ENCODE results near the gene DEGS2.
"Not testable (repeated sequence)": the region's sequence is repeated elsewhere in the genome, so short reads cannot be mapped to it uniquely, and the experiment has no call there.

Gene DEGS2

DNA sequence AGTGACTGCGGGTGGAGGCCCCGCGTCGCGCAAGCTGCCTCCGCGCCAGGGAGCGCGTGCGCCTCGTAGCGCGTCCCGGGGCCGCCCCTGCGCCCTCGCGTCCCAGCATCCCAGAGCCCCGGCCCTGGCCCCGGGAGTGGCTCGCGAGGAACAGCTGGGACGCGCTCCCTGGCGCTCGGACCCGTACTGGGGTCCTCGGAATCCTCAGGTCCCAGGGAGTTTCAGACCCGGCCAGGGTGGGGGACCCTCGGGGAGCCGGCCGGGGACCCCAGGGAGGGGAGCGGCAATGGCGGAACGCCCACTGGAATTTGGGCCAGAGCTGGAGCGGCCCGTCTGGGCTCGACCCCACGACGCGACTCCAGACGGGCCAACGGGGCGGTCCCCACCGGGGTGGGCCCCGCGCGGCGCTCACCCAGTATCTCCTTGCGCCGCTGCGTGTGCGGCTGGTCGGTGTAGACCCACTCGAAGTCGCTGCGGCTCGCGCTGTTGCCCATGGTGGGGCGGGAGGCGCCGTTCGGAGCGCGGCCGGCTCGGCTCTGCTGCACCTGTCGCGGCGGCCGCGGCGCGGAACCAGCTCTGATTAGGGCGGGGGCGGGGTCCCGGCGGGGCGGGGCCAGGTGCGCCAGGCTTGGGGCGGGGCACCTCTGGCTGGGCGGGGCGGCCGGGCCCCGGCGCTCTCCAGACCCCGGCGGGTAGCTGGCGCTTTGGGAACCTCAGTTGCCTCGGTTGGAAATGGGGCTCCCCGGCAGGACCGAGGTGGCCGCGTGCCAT lies at the start of gene DEGS2:
Gene DEGS2, minus strand, starts transcription at position 552 of the 771 bp plus-strand sequence. Its CDS starts 58 bp downstream, at position 494.
- DNase-seq: peak; percentile 65

DNA sequence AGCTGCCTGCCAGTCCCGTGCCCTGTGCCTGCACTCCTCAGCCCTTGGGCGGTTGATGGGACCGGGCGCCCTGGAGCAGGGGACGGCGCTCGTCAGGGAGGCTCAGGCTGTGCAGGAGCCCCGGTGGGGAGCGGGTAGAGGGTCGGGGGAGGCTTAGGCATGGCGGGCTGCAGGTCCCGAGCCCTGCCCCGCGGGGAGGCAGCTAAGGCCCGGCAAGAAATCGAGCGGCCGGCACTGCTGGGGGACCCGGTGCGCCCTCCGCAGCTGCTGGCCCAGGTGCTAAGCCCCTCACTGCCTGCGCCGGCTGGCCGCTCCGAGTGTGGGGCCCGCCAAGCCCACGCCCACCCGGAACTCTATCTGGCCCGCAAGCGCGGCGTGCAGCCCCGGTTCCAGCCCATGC lies 48.7 kb upstream of the DEGS2 start:
- DNase-seq: not testable (repeated sequence)

DNA sequence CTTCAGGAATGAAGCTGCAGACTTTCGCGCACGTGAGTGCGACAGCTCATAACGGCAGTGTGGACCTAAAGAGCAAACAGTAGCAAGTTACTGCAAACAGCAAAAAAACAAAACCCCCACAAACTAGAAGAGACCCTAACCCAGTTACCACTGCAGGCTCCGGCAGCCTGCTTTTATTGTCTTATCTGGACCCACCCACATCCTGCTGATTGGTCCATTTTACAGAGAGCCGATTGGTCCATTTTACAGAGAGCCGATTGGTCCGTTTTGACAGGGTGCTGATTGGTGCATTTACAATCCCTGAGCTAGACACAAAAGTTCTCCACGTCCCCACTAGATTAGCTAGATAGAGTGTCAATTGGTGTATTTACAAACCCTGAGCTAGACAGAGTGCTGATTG lies 48.1 kb upstream of the DEGS2 start:
- not testable (repeated sequence) for DNase-seq

DNA sequence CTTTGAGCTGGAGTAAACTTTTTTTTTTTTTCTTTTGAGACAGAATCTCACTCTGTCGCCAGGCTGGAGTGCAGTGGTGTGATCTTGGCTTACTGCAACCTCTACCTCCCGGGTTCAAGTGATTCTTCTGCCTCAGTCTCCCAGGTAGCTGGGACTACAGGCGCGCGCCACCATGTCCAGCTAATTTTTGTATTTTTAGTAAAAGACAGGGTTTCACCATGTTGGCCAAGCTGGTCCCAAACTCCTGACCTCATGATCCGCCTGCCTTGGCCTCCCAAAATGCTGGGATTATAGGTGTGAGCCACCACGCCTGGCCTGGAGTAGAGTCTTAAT lies 45.4 kb upstream of the DEGS2 start:
- DNase-seq: not testable (repeated sequence)

DNA sequence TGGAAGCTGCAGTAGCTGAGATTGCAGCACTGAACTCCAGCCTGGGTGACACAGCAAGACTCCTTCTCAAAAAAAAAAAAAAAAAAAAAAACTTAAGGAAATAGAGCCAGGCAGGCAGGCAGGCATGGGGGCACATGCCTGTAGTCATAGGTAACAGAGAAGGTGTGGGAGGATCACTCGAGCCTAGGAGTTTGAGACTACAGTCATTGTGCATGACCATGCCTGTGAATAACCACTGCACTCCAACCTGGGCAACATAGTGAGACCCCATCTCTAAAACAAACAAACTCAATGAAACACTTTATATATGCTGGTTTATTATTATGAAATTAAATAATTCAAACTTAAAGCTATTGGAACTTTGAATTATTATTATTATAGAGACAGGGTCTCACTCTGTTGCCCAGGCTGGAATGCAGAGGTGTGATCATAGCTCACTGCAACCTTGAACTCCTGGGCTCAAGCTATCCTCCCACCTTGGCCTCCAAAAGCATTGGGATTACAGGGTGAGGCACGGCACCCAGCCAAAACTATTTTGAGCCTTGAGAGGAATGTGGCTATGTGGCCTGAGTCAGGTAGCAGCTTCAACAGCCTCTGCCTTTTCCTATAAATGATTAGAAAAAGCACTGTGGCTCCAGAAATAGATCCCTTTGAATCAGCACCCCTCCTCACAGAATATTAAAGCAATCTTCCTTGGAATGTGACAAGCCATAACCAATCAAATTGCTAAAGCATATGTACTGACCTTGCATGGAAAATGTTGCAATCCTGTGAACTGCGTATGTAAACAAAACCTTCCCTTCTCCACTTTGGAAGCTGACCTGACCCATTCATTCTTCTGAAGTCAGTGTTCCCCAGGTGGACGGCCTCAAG lies 44.8 kb upstream of the DEGS2 start:
- DNase-seq: no peak

DNA sequence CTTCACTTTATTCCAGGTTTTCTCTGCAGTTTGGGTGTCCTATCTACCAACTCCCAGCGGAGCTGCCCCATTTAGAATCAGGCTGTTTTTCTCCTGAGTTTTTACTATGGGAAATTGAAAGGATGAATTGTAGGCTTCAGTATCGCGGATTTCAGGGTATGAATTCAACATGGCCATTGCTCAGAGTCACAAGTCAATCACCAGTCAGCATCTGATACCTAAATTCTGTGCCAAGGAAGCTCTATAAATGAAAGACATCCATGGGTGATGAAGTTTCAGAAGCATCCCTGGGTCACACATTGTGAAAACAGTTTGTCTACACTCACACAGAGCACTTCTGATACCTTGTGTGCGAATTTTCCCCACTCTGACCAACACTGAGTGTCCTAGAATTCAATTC lies 43.7 kb upstream of the DEGS2 start:
- no peak for DNase-seq

DNA sequence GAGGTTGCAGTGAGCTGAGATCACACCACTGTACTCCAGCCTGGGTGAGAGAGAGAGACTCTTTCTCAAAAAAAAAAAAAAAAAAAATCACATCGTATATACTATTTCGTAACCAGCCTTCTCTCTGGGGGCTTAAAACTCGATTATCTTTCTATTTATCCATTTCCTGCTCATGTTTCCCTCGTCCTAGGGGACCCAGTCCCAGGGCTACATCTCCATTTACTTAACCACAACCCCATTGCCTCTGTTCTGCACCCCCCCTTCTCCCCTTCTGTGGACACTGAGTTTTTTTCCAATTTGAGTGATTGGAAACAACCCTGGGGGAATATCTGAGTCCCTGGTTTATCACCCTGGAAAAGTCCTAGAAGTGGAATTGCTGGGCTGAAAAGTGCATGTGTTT lies 43.3 kb upstream of the DEGS2 start:
- no peak for DNase-seq

DNA sequence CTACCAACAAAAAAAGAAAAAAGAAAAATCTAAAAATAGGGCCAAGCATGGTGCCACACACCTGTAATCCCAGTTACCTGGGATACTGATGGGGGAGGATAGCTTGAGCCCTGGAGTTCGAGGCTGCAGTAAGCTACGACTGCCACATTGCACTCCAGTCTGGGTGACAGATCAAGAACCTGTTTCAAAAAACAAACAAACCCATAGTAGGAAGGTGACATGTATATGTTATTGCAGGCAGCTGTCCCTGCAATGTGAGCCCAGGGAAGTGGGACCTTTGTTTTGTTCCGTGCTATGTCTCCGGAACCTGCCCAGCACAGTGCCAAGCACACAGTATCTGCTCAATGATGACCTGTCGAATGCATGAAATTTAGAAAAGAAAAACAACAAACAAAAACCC lies 42.3 kb upstream of the DEGS2 start:
- no peak for DNase-seq

DNA sequence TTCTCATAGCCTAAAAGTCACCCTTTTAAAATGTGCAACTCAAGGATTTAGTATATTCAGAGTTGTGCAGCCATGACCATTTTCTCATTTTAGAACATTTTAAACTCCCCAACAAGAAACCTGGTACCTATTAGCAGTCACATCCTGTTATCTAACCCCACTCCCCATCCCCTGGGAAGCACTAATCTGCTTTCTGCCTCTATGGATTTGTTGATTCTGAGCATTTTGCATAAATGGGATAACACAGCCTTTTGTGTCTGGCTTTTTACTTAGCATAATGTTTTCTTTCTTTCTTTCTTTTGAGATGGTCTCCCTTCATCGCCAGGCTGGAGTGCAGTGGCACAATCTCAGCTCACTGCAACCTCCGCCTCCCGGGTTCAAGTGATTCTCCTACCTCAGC lies 40.9 kb upstream of the DEGS2 start:
- DNase-seq: no peak

DNA sequence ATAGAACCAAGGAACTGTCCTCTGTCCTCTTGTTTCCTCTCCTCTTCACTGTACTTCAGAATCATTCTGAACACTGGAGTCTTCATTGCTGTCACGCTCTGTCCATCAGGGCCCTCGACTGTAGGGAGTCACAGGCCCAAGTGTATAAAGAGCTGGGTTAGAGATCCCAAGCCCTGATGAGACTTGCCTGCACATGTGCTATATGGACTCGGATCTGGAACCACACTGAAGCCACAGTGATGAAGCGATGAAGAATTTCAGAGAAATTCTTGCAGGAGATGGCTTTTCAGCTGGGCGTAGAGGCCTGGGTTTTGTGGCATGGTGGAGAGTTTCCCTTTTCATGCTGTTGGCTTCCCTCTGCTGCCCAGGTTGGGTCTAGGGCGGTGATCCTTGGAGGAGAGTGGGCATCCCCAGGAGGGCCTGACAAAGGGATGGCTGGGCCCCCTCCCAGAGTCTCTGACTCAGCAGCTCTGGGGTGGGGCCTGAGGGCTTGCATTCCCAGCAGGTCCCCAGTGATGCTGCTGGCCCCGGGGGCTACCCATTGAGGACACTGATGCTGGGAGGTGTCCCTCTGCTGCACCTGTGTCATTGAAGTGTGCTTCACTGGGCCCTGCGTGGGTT lies 39.9 kb upstream of the DEGS2 start:
- DNase-seq: no peak

DNA sequence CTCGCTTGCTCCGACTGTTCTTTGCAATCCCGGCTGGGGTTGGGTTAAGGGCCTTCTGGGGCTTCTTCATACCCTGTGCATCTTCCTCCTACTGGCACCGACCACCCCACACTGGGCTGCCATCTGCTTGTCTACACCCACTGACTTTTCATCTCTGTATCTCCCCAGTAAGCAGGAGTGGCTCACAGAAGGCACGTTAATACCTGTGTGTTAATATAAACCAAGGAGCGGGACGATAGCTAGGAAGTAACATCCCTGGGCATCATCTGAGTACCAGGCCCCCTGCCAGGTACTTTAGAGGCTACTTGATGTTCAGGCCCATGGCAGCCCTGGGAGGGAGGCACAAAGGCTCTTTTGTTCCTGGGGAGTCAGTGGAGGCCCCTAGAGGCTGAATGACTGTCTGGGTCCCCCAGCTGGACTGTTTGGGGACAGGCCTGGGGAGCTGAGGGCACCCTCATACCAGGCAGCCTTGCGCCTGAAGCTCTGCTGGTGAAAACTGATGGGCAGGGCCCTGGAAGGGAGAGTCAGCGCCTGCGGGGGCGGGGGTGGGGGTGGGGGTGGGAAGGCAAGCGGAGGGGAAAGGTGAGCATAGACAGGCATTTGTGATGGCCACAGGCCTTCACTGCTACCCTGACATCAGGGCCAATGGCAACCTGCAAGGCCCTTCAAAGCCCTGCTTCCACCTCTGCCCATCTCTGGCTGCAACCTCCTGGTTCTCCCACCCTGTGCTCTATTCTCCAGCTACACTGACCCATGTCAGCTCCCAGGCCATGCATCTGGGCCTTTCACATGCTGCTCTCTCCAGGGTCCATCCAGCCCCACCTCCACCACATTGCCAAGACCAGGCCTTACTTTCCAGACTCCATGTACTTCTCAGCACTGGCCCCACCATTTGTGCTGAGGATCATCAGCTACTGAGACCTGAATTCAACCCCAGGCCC lies 34.2 kb upstream of the DEGS2 start:
- DNase-seq: peak; percentile 10

DNA sequence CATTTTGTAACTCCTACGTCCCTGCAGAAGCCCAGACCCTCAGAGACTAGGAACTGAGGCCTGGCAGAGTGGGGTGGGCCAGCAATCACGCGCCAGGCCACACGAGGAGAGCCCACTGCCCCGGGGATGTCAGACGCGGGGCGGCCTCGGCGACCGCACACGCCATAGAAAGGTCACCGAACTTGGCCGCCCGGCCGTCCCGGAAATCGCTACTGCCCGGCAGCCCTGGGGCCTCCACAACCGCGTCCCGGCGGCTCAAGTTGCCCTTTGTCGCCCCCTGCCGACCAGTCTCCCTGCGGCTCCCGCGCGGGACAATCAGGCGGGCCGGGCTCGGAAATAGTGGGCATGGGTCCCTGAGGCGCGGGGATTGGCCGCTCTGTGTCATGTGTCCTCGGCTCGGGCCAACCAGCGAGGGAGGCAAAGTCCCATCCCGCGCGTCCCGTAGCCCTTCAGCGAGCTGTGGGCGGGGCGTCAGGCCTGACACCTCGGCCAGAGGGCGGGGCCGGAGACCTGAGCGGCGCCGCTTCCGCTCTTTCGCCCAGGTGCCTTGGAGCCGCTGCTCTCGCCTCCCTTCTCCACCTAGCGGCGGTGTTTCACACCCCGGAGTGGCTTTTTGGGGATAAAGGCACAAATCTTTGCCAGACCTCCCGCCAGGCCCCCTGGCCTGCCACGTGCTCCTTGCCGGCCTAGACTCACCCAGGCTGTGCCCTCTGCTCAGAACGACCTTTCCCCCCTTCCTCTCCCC lies 33.4 kb upstream of the DEGS2 start:
- peak; percentile 100 for DNase-seq

DNA sequence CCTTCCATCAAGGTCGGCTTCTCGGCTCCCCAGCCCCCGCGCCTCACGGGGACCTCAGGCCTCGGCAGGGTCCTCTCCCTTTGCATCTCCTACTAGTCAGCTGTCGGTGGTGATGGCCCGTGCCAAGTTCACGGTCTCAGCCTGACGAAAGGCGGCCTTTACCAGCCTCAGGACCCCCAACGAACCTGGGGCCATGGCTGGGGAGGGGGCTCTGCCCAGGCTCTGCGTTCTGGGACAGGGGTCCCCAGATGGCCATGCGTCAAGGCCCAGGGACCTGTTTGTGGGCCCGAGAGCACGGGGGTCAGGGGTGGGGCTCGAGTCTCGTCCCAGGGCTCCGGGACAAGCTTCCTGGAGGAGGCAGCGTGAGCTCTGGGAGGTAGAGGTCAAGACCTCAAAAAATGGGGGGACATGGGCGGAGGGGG lies 32.8 kb upstream of the DEGS2 start:
- DNase-seq: no peak

DNA sequence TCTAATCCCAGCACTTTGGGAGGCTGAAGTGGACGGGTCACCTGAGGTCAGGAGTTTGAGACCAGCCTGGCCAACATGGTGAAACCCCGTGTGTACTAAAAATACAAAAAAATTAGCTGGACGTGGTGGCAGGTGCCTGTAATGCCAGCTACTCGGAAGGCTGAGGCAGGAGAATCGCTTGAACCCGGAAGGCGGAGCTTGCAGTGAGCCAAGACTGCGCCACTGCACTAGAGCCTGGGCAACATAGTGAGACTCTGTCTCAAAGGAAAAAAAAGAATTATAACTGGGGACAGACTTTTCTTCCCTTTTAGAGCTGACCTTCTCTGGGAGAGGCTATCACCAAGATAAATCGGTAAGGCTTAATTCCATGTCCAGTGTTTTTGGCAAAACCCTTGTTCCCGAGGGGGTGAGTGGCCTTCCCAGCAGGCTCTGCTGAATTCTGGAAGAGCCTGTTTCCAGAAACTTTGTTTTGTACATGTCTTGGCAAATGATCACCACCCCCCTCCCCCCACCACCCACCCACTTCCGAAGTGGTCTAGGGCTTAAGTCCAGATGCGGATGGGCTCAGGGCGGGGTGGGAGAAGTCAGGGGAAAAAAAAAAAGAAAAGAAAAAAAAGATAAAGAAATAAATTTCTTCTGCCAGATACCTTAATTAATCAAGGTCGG lies 32.3 kb upstream of the DEGS2 start:
- DNase-seq: no peak

DNA sequence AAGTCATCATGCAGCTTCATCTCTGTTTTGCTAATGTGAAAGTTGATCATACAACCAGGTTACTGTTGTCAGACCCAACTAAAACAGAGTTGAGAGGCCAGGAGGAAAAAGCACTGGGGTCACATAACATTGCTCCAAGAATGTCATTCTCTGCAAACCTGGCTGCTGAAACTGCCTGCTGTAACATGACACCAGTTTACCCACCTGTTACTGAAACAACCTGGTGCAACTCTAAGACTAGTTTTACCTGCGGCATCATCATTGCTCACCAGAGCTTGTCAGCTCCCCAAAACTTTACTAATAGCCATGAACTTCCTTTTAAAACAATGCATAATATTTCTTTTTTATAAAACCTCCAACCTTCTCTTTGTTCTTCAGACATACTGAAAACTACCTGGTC lies 30.7 kb upstream of the DEGS2 start:
- DNase-seq: no peak

DNA sequence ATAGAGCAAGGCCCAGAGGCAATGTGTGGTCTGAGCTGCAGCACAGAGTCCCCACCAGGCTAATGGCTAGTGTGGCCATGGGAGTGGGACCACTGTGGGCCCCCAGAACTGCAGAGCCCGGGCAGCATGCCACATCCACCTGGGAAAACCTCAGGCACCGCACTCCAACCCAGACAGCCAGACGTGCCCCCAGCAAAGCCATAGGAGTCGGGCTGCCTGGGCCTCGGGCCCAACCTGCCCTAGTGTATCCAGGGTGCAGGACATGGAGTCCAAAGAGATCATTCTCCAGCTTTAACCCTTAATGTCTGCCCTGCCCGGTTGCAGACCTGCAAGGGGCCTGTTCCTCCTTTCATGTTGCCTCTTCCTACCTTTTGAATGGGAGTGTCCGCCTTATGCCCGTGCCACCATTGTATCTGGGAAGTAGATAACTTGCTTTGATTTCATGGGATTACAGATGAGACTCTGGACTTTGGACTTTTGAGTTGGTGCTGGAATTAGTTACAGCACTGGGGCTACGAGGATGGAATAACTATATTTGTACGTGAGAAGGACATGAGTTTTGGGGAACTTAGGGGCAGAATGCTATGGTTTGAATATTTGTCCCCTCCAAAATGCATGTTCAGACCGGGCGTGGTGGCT lies 29.1 kb upstream of the DEGS2 start:
- DNase-seq: no peak

DNA sequence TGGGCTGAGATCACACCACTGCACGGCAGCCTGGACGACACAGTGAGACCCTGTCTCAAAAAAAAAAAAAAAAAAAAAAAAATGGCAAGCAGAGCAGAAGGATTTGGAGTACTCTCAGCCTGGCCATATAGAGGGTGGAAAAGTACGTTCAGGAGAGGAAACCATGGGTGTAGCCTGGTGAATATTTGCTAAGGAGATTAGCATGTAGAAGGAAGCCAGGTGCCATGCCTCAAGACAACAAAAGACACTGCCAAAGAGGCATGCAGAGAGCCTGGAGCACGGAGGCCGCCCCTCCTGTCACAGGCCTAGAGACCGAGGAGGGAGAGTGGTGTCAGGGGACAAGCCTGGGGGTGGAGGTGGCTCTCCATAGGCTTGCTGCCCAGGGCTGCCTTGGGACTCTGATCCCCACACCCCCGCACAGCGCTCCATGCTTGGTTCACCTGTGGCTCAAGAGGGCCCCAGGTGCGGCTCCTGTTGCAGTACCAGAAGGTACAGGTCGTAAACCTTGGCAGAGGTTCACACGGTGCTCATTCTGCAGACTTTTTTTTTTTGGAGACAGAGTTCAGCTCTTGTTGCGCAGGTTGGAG lies 27.9 kb upstream of the DEGS2 start:
- no peak for DNase-seq

DNA sequence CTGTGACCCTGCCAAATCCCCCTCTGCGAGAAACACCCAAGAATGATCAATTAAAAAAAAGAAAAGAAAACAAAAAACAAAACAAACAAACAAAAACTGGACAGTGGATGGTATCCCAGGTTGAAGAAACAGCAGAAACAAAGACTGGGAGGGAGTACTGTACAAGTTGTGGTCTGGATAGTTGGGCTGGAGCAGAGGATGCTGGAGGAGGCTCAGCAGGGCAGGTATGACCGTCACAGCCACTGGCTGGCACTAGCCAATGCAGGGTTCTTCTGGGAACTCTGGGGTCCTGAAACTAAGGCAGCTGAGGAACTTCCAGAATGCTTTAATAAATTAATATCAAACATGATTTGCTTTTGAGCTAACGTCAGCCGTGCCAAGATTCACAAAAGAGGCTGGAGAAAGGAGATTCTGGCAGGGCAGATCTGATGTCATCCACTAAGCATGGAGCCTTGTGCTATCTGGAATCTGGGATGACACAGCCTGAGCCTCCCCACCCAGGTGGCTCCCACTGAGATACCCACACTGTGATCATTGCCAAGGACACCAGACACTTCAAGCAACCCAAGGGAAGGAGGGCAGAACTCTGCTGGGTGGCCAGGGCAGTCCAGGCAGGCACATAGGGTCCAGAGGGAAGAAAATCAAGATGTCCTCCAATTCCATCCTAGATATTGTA lies 22.6 kb upstream of the DEGS2 start:
- not testable (repeated sequence) for DNase-seq

DNA sequence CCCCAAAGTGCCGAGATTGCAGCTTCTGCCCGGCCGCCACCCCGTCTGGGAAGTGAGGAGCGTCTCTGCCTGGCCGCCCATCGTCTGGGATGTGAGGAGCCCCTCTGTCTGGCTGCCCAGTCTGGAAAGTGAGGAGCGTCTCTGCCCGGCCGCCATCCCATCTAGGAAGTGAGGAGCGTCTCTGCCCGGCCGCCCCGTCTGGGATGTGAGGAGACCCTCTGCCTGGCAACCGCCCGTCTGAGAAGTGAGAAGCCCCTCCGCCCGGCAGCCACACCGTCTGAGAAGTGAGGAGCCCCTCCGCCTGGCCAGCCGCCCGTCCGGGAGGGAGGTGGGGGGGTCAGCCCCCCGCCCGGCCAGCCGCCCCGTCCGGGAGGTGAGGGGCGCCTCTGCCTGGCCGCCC lies 21.2 kb upstream of the DEGS2 start:
- DNase-seq: not testable (repeated sequence)

DNA sequence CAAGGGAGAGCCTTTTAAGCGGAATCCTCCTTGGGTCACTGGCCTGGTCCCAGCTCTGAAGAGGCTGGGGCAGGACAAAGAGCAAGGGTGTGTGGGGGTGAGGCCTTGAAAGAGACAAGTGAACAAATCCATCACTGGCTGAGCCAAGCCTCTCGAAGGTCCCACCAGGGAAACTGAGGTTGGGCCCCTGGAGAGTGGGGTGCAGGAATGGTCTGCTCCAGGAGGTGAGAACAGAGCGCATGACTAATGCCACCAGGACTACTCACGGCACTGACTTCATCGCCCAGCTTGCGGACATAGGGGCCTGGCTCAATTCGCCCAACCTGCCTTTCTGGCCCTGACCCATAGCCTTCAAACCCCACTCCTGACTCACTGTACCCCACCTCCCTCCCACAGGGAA lies 19.2 kb upstream of the DEGS2 start:
- DNase-seq: no peak

Measured in CD4-positive, alpha-beta T cell treated with Interleukin-21 for 1 hour (primary cell).